HG03521 (cell line): ENCODE results near the gene MPZL3.
"Not testable (repeated sequence)": the region's sequence is repeated elsewhere in the genome, so short reads cannot be mapped to it uniquely, and the experiment has no call there.

Experiments
- ATAC-seq: cut with Tn5 transposase; IDR thresholded peaks from one replicate; pipeline ENCODE4 v1.9.1; 2021; ENCODE audit warnings: mild to moderate bottlenecking, moderate library complexity; ENCODE audit not compliant: unreplicated experiment

Gene MPZL3

DNA sequence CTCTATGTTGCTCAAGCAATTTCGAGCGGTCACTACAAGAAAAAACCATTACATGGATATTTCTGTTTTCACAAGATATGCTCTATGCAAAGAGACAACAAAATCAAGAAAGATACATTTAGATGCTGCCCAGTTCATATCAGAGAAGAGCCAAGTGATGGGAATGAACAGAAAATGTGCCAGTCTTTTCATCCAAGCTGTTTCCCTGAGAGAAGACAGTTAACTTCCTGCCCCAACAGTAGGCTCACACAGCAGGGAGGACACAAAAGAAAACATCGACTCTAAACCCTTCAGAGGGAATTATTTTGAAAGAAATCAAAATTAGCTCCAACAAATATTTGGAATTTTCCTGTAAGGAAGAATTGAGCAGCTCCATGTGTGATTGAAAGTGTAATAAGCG is 39.0 kb downstream of the MPZL3 start:
- ATAC-seq, result no peak

- ATAC-seq, result no peak
Measured at GRCh38 chr11:118212781-118213191, 39.4 kb downstream of the MPZL3 start.

- no peak for ATAC-seq
Measured at GRCh38 chr11:118212131-118212725, 39.9 kb downstream of the MPZL3 start.

- no peak for ATAC-seq
Measured at GRCh38 chr11:118211006-118211405, 41.2 kb downstream of the MPZL3 start.

DNA sequence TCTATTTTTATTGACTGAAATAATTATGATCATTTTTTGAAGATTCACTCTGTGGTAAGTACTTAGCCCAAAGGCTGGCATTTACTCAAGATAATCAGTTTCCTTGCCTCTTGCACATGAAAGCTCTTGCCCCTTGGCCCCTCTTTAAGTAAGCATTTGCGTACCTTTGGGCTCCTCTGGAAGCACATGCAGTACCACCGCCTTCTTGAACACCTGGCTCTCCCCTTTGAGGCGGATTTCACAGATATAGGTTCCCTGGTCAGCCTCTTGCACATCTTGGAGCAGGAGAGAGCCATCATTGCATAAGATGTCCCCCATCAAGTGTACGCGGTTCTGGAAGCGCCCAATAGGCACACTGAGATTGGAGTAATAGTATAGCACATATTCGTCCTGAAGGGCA is 41.8 kb downstream of the MPZL3 start:
- no peak for ATAC-seq

DNA sequence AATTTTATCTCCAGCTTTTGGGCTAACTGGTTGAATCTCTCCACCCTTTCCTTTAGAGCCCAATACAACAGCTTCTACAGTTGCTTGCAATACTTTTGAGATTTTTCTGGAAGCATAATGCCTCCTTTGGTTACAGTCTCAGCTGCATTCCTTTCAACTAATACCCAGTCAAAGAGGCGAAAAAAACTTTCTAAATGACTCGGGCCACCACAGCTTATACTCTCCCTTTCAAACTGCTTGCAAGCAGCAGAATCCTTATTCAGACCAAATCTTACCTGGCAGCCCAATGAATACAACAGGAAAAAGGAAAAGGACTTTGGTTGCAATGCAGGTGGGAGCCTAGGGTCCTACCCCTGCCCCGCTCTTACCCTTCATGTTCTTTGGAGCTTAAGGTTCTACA is 43.1 kb downstream of the MPZL3 start:
- no peak for ATAC-seq

- ATAC-seq, result no peak
Measured at GRCh38 chr11:118207079-118207478, 45.1 kb downstream of the MPZL3 start.

DNA sequence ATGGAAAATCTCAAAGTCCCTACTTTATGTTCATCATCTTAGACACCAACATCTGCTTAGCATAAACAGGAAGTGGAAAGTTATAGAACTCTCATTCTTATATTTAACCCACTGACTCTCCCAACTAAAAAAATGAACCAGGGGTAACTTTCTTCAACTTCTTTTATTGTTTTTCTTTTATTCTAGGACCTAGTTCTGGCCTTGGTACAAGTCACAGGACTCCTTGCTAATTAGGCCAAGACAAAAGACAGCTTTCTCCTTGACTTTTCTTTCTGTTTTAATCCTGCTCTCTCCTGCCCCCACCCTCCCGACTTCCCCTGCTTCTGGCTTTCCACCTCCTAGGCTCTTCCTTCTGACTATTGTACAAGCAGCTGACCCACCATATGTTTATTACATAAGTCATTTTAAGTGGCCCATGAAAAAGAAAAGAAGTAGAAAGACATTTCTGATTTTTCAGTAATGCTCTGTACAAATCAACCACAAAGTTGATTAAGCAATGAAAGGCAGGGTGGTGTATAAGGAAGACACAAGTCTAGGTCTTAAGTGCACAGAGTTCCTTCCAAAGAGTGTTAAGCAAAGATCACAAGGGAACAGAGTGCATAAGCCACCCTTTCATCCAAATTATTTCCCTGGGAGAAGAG is 45.7 kb downstream of the MPZL3 start:
- ATAC-seq, result no peak

GRCh38 chr11:118205606-118206378 is 46.4 kb downstream of the MPZL3 start:
- no peak for ATAC-seq

GRCh38 chr11:118202599-118203422 is 49.4 kb downstream of the MPZL3 start:
- ATAC-seq, result no peak

DNA sequence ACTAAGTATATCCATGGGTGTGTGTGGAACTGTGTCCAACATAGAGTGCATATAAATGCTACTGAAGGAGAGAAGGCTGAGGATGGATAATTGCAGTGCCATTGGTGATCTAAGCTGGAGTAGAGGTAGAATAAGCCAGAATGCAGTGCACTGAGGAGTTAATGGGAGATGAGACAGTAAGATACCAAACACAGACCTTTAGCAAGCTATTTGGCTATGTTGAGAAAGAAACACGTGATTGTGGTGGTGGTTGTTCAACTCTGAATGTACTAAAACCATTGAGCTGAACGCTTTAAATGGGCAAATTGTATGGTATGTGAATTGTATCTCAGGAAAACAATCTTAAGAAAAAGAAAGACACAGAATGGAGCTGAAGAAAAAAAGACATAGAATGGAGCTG is 50.2 kb downstream of the MPZL3 start:
- no peak for ATAC-seq

- no peak for ATAC-seq
Measured at GRCh38 chr11:118200901-118201680, 51.1 kb downstream of the MPZL3 start.

- no peak for ATAC-seq
Measured at GRCh38 chr11:118200497-118200896, 51.7 kb downstream of the MPZL3 start.

- ATAC-seq, result no peak
Measured at GRCh38 chr11:118199135-118199534, 53.0 kb downstream of the MPZL3 start.

- no peak for ATAC-seq
Measured at GRCh38 chr11:118198370-118198769, 53.8 kb downstream of the MPZL3 start.

DNA sequence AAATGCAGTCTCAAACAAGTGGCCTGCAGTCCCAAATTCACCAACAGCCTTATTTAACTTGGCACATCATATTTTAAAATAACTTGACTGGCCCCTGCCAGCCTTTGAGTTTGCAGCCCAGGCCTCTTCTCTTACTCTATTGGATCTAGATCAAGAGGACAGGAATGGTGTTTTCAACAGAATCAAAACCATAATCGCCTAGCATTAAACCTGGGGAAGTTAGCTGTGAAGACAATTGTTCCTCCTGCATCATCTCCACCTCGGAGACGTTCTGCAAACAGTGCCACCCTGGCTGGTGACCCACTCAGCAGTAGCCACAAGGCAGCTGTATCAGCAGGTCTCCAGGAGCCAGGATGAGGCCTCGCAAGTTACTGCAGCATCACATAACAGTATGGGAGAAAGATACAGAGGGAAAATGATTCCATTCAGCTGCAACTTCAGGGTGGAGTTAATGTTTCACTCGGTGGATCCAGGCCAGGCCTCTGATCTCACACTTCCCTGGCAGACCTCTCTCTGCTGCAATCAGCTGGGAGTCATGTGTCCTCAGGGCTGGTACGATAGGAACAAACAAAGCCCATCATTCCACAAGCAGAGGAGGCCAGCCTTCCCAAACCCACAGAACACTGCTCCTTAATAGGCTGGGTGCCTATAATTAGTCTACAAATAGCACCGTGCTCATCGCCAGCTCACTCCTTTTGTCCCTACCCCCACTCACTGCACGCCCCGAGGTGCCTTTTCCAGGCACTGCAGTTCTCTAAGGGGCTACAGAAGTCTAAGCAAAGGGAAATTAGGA is 57.1 kb downstream of the MPZL3 start:
- ATAC-seq, result no peak

DNA sequence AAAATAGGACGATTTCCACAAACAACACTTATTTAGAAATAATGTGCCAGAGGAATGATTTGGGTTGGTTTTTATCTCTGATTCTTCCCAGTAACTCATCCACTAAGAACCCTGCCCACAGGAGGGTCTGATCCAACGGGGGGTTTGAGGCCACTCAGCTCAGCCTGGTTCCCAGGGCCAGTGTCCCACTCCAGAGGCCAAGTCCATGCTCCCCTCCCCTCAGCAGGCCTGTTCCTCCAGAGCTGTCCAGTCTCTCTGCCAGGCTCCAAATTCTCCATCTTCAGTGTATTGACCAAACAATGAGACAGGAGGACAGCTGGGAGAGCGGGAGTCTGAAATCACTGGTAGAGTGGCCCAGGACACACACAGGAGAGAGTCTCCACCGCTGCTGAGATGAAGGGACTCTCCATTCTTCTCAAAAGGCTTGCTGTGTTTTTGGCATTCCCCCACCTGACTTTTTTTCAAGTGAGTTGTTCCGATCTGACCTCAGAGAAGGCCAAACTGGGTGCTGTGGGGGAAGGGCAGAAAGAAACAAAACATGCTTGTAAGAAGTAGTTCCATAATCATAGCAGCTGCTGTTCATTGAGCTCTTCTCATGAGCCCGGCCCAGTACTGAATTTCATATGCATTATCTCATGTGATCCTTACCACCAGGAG is 58.1 kb downstream of the MPZL3 start:
- no peak for ATAC-seq

- ATAC-seq, result not testable (repeated sequence)
Measured at GRCh38 chr11:118192817-118193216, 59.3 kb downstream of the MPZL3 start.

DNA sequence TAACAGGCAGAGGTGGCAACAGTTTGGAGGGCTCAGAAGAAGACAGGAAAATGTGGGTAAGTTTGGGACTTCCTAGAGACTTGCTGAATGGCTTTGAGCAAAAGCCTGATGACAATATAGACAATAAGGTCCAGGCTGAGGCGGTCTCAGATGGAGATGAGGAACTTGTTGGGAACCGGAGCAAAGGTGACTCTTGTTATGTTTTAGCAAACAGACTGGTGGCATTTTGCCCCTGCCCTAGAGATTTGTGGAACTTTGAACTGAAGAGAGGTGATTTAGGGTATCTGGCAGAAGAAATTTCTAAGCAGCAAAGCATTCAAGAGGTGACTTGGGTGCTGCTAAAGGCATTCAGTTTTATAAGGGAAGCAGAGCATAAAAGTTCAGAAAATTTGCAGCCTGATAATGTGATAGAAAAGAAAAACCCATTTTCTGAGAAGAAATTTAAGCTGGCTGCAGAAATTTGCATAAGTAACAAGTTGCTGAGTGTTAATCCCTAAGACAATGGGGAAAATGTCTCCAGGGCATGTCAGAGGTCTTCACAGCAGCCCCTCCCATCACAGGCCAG is 61.1 kb downstream of the MPZL3 start:
- not testable (repeated sequence) for ATAC-seq
